ENCODE measurements around the gene RBM17. TPM values are rescaled to one million over a fixed set of nuclear protein-coding genes. Genes with fewer than 3 reads are reported as not detected.
"Not testable (repeated sequence)": the region's sequence is repeated elsewhere in the genome, so short reads cannot be mapped to it uniquely, and the experiment has no call there.

Gene RBM17
- total RNA-seq, 2 donors from 2014 or later = 40.5 to 59.2 TPM

GRCh38 chr10:6061056-6061455, 27.8 kb upstream of the RBM17 start:
- H3K4me3 ChIP-seq = no peak overlapping the region
- TF ChIP-seq CTCF (IDR thresholded peaks at IDR 0.05) = no peak
- TF ChIP-seq POLR2AphosphoS5 (IDR thresholded peaks at IDR 0.05) = no peak
- no peak for TF ChIP-seq POLR2A (IDR thresholded peaks at IDR 0.05)
- H3K27me3 ChIP-seq (replicated peaks; ENCODE audit: insufficient read depth) = no peaks in the 10 kb centered on the region
- H3K36me3 ChIP-seq = no peaks in the 10 kb centered on the region
- H3K9me3 ChIP-seq = no peaks in the 10 kb centered on the region
- no peaks in the 10 kb centered on the region for H3K4me1 ChIP-seq (replicated peaks)
- intact Hi-C loops (cut with DNase I) = no loop called here
- WGBS = 83% methylated on average over 8 of the region's 8 CpGs
- no peak for DNase-seq (ENCODE audit: low spot score)
- H3K27ac ChIP-seq = no peak overlapping the region

GRCh38 chr10:6062101-6062771, 26.6 kb upstream of the RBM17 start, which contains the start of gene IL2RA:
TSS of gene IL2RA (minus strand) at chr10:6062367. CDS start at chr10:6062151, 216 bp downstream.
- TF ChIP-seq CTCF (IDR thresholded peaks at IDR 0.05) (no peak), POLR2AphosphoS5 (IDR thresholded peaks at IDR 0.05) (no peak), POLR2A (IDR thresholded peaks at IDR 0.05) (no peak)
- 70% methylated on average over 18 of the region's 18 CpGs for WGBS
- Histone ChIP-seq H3K27ac (no peak within 1 kb of the TSS), H3K9me3 (no peaks in the 10 kb centered on the region), H3K27me3 (replicated peaks; ENCODE audit: insufficient read depth) (no peaks in the 10 kb centered on the region), H3K36me3 (no peaks in the 10 kb centered on the region), H3K4me3 (no peak within 1 kb of the TSS), H3K4me1 (replicated peaks) (no peaks in the 10 kb centered on the region)
- intact Hi-C loops (cut with DNase I) = no loop called here
- no peak for DNase-seq (ENCODE audit: low spot score)

DNA sequence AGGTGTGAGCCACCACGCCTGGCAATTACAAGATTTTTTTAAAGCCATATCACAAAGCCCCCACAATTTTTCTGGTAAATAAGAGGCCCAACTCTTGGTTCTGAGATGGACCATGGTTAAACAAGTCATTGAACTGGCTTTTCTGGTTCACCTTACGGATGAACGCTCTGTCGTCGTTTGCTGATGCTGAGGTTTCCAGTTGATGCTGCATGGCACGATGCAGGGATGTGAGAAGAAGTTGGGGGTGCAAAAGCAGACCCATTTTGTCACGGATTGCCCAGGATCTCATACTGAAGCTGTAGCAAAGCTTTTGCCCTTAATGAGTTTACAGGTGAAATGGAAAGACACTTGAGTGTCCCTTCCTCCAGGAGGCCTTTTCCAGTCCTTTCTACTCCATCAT, 24.7 kb upstream of the RBM17 start:
- H3K9me3 ChIP-seq = no peaks in the 10 kb centered on the region
- H3K36me3 ChIP-seq = no peaks in the 10 kb centered on the region
- TF ChIP-seq CTCF (IDR thresholded peaks at IDR 0.05) (no peak), POLR2A (IDR thresholded peaks at IDR 0.05) (no peak), POLR2AphosphoS5 (IDR thresholded peaks at IDR 0.05) (no peak)
- intact Hi-C loops (cut with DNase I) = no loop called here
- no peak overlapping the region for H3K4me3 ChIP-seq
- no peaks in the 10 kb centered on the region for H3K27me3 ChIP-seq (replicated peaks; ENCODE audit: insufficient read depth)
- DNase-seq (ENCODE audit: low spot score) = no peak
- H3K4me1 ChIP-seq (replicated peaks) = no peaks in the 10 kb centered on the region
- WGBS = 85% methylated on average over 7 of the region's 7 CpGs
- H3K27ac ChIP-seq = no peak overlapping the region

- H3K27me3 ChIP-seq (replicated peaks; ENCODE audit: insufficient read depth); H3K27ac ChIP-seq; intact Hi-C loops (cut with DNase I); H3K4me1 ChIP-seq (replicated peaks); H3K9me3 ChIP-seq; H3K36me3 ChIP-seq; DNase-seq (ENCODE audit: low spot score); H3K4me3 ChIP-seq: not testable (repeated sequence)
- WGBS = 90% methylated on average over 3 of the region's 3 CpGs
Measured at GRCh38 chr10:6064726-6065125, 24.1 kb upstream of the RBM17 start.

DNA sequence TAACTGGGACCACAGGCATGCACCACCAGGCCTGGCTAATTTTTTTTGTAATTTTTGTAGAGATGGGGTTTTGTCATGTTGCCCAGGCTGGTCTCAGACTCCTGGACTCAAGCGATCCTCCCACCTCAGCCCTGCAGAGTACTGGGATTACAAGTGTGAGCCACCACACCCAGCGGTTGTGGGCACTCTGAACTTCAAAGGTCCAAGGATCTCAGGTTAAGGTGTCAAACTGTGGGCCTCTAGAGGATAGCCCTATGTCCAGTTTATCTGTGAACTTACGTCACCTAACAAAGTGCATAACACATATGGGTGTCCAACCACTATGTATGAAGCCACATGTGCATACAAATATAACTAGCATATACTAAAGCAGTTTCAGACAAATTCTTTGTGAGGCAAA, 23.4 kb upstream of the RBM17 start:
- H3K27me3 ChIP-seq (replicated peaks; ENCODE audit: insufficient read depth) = no peaks in the 10 kb centered on the region
- no peaks in the 10 kb centered on the region for H3K36me3 ChIP-seq
- H3K9me3 ChIP-seq = no peaks in the 10 kb centered on the region
- H3K27ac ChIP-seq = no peak overlapping the region
- no peak for DNase-seq (ENCODE audit: low spot score)
- WGBS = 95% methylated on average over 3 of the region's 3 CpGs
- intact Hi-C loops (cut with DNase I) = no loop called here
- TF ChIP-seq POLR2A (IDR thresholded peaks at IDR 0.05) (no peak), POLR2AphosphoS5 (IDR thresholded peaks at IDR 0.05) (no peak), CTCF (IDR thresholded peaks at IDR 0.05) (no peak)
- H3K4me3 ChIP-seq = no peak overlapping the region
- no peaks in the 10 kb centered on the region for H3K4me1 ChIP-seq (replicated peaks)
